SK-MEL-5 (cell line): ENCODE measurements around the gene DYNLT5. TPM values are rescaled to one million over a fixed set of nuclear protein-coding genes. Genes with fewer than 3 reads are reported as not detected.
"Not testable (repeated sequence)": the region's sequence is repeated elsewhere in the genome, so short reads cannot be mapped to it uniquely, and the experiment has no call there.

Experiments used
- DNase-seq: peaks from one replicate; pipeline ENCODE4 v3.0.0-alpha.2; 2016; ENCODE audit warnings: low read depth, low spot score
- in situ Hi-C: cut with HindIII; loops from 2 replicates; pipeline ENCODE4 v1.10.0; 2016; ENCODE audit warnings: low sequenced_read_pairs, high pct_unique_total_duplicates, low pct_unique_long_range_greater_than_20kb
- total RNA-seq: library from RNA; depleted of rRNA; stranded (reverse); fragments of >200 nt; shearing (Covaris generic); gene quantifications from 2 replicates; pipeline ENCODE4 v1.2.3, GENCODE V29; 2014; rRNA removed

Gene DYNLT5
- total RNA-seq, 1 experiment from 2014 or later = not detected

DNA sequence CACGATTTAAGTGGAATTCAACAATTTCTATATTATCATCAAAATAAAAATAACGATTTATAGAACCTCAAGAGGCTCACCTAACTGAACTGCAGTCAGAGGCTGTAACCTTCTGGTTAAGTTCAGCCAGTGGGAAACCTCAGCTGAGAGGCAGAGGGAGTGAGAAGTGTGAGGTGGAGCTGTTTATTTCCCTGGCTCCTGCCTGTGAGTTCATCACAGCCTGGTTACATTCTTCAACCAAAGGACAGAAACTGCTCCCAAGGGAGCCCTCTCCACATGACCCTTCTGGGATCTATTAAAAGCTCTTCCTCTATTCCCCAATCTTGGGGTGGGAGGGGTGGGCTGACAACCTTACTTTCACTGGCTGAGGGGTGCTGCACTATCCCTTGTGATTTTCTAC, 22.2 kb downstream of the DYNLT5 start:
- in situ Hi-C loops = no loop called here

DNA sequence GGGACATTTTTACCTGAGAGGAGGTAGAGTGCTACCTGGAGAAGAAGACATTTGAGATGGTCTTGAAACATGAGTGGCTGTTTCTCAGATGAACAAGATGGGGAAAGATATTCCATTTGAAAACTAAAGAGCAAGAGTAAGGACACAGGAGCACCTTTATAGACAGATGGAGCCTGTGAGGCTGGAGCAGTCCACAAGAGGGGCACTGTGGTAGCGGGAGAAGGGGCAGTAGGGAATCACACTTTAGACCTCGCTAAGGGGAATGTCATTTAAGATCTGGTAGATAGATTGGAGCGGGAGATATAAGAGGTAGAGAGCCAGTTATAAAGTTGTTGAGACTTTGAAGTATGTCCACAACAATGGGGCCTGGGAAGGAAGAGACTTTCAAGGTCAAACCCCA, 23.4 kb downstream of the DYNLT5 start:
- in situ Hi-C loops = no loop called here
- no peak for DNase-seq

More for the DNA sequence above, 22.2 kb downstream of the DYNLT5 start:
- no peak for DNase-seq

DNA sequence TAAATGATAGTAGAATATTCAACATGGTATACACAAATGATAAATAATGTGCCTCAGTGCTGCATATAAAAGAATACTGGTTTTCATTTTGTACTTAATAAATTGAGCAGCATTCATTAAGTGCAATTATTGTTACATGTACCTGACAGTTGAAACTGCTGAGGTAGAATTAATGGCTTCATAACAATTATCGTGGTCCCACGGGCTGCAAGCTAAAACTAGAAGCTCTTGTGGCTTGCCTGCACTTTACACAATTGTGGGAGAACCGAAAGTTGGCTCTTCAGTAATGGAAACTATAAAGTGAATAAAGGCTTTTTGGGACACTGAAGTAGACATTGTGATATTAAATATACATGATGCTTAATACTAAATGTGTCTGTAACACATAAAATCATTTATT, 25.6 kb downstream of the DYNLT5 start:
- in situ Hi-C loops = no loop called here
- DNase-seq = no peak

DNA sequence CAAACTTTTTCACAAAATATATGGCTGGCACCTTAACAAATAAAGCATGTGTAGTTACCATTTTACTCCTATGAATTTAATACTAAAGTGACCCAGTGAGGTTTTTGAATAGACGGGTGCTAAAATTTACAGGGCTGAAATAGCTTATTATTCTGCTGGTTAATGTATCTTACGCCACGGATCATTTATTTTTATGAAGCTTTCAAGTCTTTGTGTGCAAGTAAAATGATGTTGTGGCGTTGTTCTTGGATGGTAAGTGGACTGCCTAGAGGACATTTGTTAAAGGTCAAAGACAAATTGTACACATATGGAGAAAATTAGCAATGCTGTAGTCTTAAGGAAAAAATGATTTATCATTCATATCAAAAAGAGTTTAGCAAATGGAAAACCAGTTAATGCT, 26.0 kb downstream of the DYNLT5 start:
- in situ Hi-C loops = no loop called here
- no peak for DNase-seq

DNA sequence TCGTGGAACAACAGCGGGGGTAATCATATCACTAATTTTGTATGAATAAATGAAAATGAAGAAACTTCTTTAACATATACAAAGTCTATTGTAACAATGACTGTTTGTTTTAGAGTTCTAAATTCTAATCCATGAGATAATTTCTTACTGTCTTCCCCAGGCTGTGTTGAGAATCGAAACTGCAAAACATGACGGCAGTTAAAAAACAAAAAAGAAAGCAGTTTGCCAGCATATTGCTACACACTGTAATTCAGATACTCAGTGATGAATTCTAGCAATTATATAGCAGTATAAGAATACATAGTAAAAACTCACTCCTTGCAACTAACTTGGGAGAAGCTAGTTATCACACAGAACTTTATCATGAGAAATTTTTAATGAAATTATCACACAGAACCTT, 26.7 kb downstream of the DYNLT5 start:
- in situ Hi-C loops = no loop called here
- no peak for DNase-seq

DNA sequence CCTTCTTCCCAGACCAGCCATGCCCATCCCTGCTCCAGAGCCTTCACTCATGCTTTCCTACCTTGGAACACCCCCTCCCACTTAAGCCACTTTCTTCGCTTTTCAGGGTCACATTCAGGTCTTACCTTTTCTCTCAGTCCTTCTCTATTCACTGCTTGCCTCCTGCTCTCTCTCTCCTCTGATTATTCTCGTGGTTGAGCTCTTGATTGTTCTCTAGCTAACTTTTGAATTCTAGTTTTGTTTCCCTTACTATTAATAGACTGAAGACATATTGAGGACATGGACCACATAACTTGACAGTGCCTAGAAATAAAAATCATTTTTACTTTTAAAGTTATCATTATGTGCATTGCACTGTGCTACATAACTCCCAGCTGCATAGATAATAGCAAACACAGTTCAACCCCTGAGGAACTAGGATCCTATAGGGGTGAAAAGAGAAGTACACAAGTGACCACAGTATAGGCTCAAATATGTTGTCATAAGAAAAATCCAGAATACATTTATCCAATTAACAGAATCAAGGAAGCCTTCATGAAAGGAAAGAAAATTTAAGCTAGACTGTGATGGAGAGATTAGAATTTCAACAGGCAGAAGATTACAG, 27.3 kb downstream of the DYNLT5 start:
- no peak for DNase-seq

DNA sequence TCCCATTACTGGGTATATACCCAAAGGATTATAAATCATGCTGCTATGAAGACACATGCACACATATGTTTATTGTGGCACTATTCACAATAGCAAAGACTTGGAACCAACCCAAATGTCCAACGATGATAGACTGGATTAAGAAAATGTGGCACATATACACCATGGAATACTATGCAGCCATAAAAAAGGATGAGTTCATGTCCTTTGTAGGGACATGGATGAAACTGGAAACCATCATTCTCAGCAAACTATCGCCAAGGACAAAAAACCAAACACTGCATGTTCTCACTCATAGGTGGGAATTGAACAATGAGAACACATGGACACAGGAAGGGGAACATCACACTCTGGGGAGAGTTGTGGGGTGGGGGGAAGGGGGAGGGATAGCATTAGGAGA, 33.5 kb downstream of the DYNLT5 start:
- DNase-seq, in situ Hi-C loops: not testable (repeated sequence)

More for the DNA sequence above, 27.3 kb downstream of the DYNLT5 start:
- in situ Hi-C loops = no loop called here

DNA sequence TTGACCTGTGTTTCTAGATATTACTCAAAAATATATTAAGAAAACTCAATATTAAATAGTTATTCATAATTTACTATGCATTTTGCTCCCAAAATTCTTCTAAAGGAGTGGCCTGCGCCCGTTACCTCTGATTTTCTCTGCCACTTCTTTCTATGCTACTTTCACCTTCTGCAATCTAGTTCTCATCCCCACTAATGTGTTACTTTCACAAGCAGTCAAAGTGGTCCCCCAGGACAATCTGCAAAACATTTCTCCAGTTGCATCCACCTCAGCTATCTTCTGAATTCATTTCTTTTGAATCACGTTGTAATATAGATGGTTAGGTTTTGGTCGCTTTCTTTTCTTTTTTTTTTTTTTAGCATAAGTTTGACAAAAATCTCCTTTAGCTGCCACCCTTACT, 35.4 kb downstream of the DYNLT5 start:
- in situ Hi-C loops = no loop called here
- no peak for DNase-seq

DNA sequence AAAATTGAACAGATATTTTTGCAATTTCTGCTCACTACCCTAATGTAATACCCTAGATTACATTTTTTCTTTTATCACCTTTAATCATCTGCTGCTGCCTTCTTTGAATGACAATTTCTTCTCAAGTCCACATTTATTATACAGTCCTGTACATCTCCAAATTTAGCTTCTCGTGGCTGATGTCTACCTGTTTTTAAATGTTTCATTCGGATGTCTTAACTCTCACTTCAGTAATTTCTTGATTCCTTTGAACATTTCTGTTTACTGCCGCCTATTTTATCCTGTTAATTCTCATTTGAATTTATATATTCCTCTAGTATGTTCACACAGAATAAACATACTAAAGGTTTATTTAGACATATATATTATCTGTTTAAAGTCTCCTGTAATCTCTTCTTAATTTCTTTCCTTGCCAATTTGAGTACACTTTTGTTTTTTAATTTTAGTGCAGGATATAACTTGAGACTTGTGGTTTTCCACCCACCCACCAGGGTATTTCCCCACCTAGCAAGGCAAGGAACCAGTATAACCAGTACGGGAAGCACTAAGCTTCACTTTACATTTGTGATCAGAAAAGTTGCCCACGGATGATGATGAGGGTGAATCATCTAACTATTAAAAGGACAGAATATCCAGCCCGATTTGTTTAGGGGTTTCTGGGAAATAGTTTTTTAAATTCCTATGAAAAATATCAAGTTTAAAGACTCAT, 36.1 kb downstream of the DYNLT5 start:
- no peak for DNase-seq
- in situ Hi-C loops = no loop called here

DNA sequence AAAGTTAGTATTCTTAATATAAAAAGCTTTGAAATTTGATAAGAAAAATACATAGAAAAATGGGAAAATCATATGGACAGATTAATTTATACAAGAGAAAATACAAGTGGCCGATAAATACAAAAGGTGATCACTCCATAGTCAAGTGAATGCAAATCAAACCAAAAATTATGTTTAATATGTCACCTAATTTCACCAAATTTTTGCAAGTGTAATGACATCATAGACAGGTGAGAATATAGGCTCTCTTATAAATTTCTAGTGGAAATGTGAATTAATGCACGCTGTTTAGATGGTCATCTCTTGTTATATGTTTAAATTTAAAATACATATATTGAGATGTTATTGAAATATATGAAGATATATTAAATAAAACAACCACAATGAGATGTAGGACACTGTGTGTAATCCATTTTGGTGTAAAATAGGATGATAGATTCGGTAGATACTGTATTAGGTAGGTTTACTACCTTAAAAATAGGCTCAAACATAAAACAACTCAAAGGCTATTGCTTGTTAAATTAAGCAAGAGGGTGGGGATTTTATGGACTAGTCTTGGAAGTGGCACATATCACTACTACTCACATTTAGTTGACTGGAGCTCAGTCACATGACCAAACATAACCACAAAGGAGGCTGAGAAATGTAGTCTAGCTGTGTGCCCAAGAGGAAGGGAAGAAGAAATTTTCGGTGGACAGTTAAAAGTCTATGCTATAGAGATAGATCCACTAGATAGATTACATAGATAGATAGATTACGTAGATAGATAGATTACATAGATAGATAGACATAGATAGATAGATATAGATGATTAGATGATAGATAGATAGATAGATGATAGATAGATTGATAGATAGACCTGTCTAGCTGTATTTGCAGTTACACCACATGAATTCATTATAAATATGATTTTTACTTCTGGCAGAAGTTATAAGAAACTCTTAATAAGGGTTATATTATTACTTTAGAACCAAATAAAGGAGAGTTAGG, 39.7 kb downstream of the DYNLT5 start:
- in situ Hi-C loops = no loop called here
- no peak for DNase-seq

DNA sequence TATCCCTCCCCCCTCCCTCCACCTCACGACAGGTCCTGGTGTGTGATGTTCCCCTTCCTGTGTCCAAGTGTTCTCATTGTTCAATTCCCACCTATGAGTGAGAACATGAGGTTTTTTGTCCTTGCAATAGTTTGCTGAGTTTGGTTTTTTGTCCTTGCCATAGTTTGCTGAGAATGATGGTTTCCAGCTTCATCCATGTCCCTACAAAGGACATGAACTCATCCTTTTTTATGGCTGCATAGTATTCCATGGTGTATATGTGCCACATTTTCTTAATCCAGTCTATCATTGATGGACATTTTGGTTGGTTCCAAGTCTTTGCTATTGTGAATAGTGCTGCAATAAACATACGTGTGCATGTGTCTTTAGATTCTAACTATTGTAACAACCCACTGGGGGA, 43.6 kb downstream of the DYNLT5 start:
- in situ Hi-C loops, DNase-seq: not testable (repeated sequence)

DNA sequence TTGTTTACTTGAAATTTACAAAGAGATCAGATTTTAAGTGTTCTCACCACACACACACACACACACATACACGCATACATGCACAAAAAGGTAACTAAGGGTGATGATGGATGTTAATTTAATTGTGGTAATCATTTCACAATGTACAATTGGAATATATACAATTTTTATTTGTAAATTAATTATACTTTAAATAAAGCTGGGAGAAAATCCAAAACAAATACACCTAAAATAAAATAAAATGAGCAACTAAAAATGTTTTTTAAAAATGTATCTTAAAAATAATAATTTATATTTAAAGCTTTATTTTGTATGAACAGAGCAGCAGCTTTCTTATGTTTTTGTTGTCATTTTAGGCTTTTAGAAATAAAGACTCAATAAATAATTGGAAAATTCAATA, 57.0 kb downstream of the DYNLT5 start:
- DNase-seq = no peak
- in situ Hi-C loops = no loop called here

DNA sequence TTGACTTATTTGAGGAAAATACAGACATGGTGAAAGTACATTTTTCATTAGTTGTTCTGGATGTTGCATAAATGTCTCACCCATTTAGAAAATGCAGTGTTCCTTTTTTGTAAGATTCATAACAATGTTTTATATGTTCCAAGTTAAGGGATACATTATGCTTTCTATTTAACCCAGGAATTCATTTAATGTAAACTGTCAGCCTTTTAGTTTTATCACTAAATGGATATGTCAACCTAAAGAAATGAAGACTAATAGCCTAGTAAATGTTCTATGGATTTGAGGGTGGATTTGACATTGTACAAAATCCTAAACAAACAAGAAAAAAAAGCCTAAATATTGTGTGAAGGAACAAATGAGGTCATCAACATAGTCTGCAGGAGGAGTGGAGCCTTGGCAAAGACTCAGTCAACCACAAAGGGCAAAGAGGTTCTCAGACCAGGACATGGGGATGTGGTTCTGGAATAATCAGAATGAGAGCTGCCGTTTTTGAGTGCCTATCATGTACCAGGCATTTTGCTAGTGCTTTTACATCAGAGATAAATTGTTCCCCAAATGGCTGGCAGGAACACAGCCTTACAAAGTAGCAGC, 57.6 kb downstream of the DYNLT5 start:
- no peak for DNase-seq
- in situ Hi-C loops = no loop called here

DNA sequence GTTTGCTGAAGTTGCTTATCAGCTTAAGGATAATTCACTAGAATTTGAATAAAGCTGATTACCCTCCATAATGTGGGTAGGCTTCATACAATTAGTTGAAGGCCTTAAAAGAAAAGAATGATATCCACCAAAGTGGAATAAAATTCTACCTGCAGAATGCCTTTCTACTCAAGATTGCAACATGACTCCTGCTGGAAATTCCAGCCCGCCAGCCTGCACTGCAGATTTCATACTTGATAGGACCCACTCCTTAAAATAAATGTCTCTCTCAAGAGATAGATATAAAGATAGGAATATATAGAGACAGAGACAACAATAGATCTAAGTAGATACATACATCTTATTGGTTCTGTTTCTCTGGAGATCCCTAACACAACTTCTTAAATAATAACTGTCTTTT, 72.5 kb downstream of the DYNLT5 start:
- no peak for DNase-seq
- in situ Hi-C loops = no loop called here

Other genes starting within 250 kb of the DYNLT5 start
- gene SGIP1, start 218.3 kb upstream of the DYNLT5 start, total RNA-seq = 0.16 and 0.37 TPM in 2 replicates
- not detected in 2 replicates for gene INSL5, start 48.8 kb downstream of the DYNLT5 start, total RNA-seq
- gene DNAI4, start 172.4 kb downstream of the DYNLT5 start, total RNA-seq = 0.05 and 0.40 TPM in 2 replicates
- gene MIER1, start 172.5 kb downstream of the DYNLT5 start, total RNA-seq = 14.6 and 16.3 TPM in 2 replicates